ENCODE results near the gene TNFAIP8L2. TPM values are rescaled to one million over a fixed set of nuclear protein-coding genes. Genes with fewer than 3 reads are reported as not detected.

The TNFAIP8L2 gene
- total RNA-seq, 1 donor from 2014 or later = 2.2 TPM

GRCh38 chr1:151145304-151146071 lies 11.0 kb upstream of the TNFAIP8L2 start:
- peak; percentile 35 for DNase-seq (ENCODE audit: low spot score)

- DNase-seq (ENCODE audit: low spot score) = no peak
These were observed 10.4 kb upstream of the TNFAIP8L2 start for GRCh38 chr1:151146072-151146411.

- peak; percentile 97 for DNase-seq (ENCODE audit: low spot score)
These were observed 9.9 kb upstream of the TNFAIP8L2 start, which contains the start of gene SEMA6C for GRCh38 chr1:151146412-151147131. SEMA6C (minus strand) TSS chr1:151146631; CDS start chr1:151142621, 4,010 bp downstream.

- no peak for DNase-seq (ENCODE audit: low spot score)
These were observed 9.3 kb upstream of the TNFAIP8L2 start for GRCh38 chr1:151147132-151147503.

GRCh38 chr1:151147665-151148064 lies 8.8 kb upstream of the TNFAIP8L2 start:
- no peak for DNase-seq (ENCODE audit: low spot score)

- DNase-seq (ENCODE audit: low spot score) = no peak
These were observed 650 bp downstream of the TNFAIP8L2 start for GRCh38 chr1:151157067-151157531.

- DNase-seq (ENCODE audit: low spot score) = no peak
These were observed 1.9 kb downstream of the TNFAIP8L2 start for GRCh38 chr1:151158326-151158725.

GRCh38 chr1:151158751-151159251 lies 2.4 kb downstream of the TNFAIP8L2 start:
- DNase-seq (ENCODE audit: low spot score) = no peak

GRCh38 chr1:151159373-151159772 lies 2.9 kb downstream of the TNFAIP8L2 start:
- no peak for DNase-seq (ENCODE audit: low spot score)

GRCh38 chr1:151164732-151165280 lies 8.4 kb downstream of the TNFAIP8L2 start:
- no peak for DNase-seq (ENCODE audit: low spot score)

GRCh38 chr1:151165281-151165737 lies 8.9 kb downstream of the TNFAIP8L2 start:
- peak; percentile 79 for DNase-seq (ENCODE audit: low spot score)

GRCh38 chr1:151165738-151166504 lies 9.5 kb downstream of the TNFAIP8L2 start, which contains the start of the genes LYSMD1 and SCNM1:
LYSMD1 (minus strand) TSS chr1:151165902; CDS start chr1:151165258, 644 bp downstream.
SCNM1 (plus strand) TSS chr1:151166144; CDS start chr1:151166153, 9 bp downstream.
- DNase-seq (ENCODE audit: low spot score) = peak; percentile 100

- DNase-seq (ENCODE audit: low spot score) = no peak
These were observed 10.1 kb downstream of the TNFAIP8L2 start for GRCh38 chr1:151166505-151166956.

GRCh38 chr1:151167116-151167515 lies 10.7 kb downstream of the TNFAIP8L2 start:
- no peak for DNase-seq (ENCODE audit: low spot score)

GRCh38 chr1:151171190-151171589 lies 14.7 kb downstream of the TNFAIP8L2 start:
- no peak for DNase-seq (ENCODE audit: low spot score)

- DNase-seq (ENCODE audit: low spot score) = no peak
These were observed 18.7 kb downstream of the TNFAIP8L2 start for GRCh38 chr1:151175041-151175741.

- no peak for DNase-seq (ENCODE audit: low spot score)
These were observed 19.4 kb downstream of the TNFAIP8L2 start, which contains the start of gene TMOD4 for GRCh38 chr1:151175863-151176262. TMOD4 (minus strand) TSS chr1:151175981; CDS start chr1:151174875, 1,106 bp downstream.

- no peak for DNase-seq (ENCODE audit: low spot score)
These were observed 20.1 kb downstream of the TNFAIP8L2 start for GRCh38 chr1:151176514-151177045.

GRCh38 chr1:151184211-151184610 lies 27.8 kb downstream of the TNFAIP8L2 start:
- DNase-seq (ENCODE audit: low spot score) = no peak

- no peak for DNase-seq (ENCODE audit: low spot score)
These were observed 30.8 kb downstream of the TNFAIP8L2 start for GRCh38 chr1:151187205-151187604.

Measured in umbilical cord (tissue), 2 donors.